ENCODE measurements around the gene LEPR.

LEPR gene

DNA sequence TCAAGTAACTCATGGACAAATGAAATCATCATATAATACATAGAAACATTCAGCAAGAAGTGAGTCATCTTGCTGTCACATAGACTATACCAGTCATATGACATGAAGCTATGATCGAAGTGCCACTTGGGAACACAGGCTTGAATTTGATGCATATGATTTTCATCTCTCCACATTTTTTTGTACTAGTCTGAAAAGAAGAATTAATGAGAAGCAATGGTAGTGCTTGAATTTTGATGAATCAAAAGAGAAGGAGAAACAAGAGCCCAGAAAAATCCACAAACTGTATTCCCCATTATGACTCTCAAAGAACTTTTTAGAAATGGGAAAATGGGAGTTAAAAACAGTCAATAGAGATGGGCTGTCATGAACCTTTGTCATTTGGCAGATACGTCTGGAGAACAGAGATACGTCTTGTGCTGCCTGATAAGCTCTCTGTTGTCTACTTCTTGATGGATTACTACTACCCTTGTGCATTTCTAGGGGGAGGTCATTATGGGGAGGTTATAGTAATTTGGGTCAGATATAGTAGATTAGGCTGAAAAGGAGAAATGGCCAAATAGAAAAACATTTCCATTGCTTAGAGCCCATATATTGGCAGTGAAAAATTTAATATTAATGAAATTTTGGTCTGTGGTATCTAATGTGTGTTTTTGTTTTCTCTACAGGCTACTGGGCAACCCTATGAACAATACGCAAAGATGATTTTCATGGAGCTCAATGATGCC is 8.0 kb upstream of the LEPR start:
- no peak overlapping the region for H3K4me3 ChIP-seq (ENCODE audit: insufficient read length, low read depth)
- no peaks in the 10 kb centered on the region for H3K27me3 ChIP-seq (ENCODE audit: insufficient read depth, insufficient read length)
- no peak for TF ChIP-seq SUZ12 (IDR thresholded peaks at IDR 0.05; ENCODE audit: extremely low read depth, insufficient read depth, insufficient read length)
- TF ChIP-seq ZNF274 (IDR thresholded peaks at IDR 0.05; ENCODE audit: low read depth, low read length), result no peak
- no peak for TF ChIP-seq YY1 (IDR thresholded peaks at IDR 0.05; ENCODE audit: insufficient read depth, insufficient read length)
- H3K9ac ChIP-seq (ENCODE audit: insufficient read length, low read depth), result no peak overlapping the region
- no peaks in the 10 kb centered on the region for H3K9me3 ChIP-seq (ENCODE audit: insufficient read depth, low read length)
- H3K36me3 ChIP-seq (ENCODE audit: insufficient read depth, insufficient read length, low read length), result peaks cover 2% of the 10 kb centered on the region
- DNase-seq (ENCODE audit: low read depth, low spot score), result no peak
- H3K4me1 ChIP-seq (ENCODE audit: insufficient read depth, insufficient read length), result peaks cover 3% of the 10 kb centered on the region

DNA sequence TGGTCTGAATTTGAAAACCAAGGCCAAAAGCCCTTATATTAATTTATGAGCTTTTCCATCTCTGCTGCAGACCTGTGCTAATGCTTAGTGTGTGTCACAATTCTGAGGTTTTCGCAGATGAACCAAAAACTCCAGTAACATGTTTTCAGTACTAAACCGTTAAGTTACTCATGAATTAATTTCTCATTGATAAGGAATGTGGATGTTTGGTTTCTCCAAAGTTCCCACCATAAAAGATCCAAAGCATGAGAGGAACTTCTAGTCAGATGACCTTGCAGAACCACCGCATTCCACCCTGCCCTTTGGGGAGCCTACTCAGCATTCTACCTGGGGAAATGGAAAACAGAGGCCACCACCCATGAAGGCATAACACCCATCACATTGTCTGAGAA is 7.5 kb upstream of the LEPR start:
- DNase-seq (ENCODE audit: low read depth, low spot score), result no peak
- H3K9me3 ChIP-seq (ENCODE audit: insufficient read depth, low read length), result no peaks in the 10 kb centered on the region
- H3K4me3 ChIP-seq (ENCODE audit: insufficient read length, low read depth), result no peak overlapping the region
- H3K27me3 ChIP-seq (ENCODE audit: insufficient read depth, insufficient read length), result no peaks in the 10 kb centered on the region
- no peak overlapping the region for H3K9ac ChIP-seq (ENCODE audit: insufficient read length, low read depth)
- H3K4me1 ChIP-seq (ENCODE audit: insufficient read depth, insufficient read length), result peaks cover 4% of the 10 kb centered on the region
- TF ChIP-seq YY1 (IDR thresholded peaks at IDR 0.05; ENCODE audit: insufficient read depth, insufficient read length) (no peak), ZNF274 (IDR thresholded peaks at IDR 0.05; ENCODE audit: low read depth, low read length) (no peak), SUZ12 (IDR thresholded peaks at IDR 0.05; ENCODE audit: extremely low read depth, insufficient read depth, insufficient read length) (no peak)
- peaks cover 2% of the 10 kb centered on the region for H3K36me3 ChIP-seq (ENCODE audit: insufficient read depth, insufficient read length, low read length)

DNA sequence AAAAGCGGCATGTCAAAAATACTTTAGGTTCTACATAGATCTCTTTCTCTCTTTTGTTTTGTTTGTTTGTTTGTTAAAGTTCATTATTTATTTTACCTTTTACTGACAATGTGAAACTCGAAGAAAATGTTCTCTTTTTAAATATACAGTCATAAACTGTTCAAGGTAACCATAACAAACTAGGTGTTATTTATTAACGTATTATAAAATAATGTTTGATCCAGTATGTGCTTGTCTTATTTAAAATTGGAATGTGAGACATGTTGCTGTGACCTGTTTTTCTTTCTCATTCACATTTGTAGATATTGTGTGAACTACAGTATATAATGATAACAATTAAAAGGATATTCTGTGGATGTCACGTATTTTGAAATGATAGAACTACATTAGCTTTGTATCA is 5.9 kb upstream of the LEPR start:
- Histone ChIP-seq H3K27me3 (ENCODE audit: insufficient read depth, insufficient read length) (no peaks in the 10 kb centered on the region), H3K4me3 (ENCODE audit: insufficient read length, low read depth) (no peak overlapping the region), H3K36me3 (ENCODE audit: insufficient read depth, insufficient read length, low read length) (no peaks in the 10 kb centered on the region), H3K4me1 (ENCODE audit: insufficient read depth, insufficient read length) (peaks cover 4% of the 10 kb centered on the region), H3K9ac (ENCODE audit: insufficient read length, low read depth) (no peak overlapping the region), H3K9me3 (ENCODE audit: insufficient read depth, low read length) (no peaks in the 10 kb centered on the region)
- no peak for DNase-seq (ENCODE audit: low read depth, low spot score)
- no peak for TF ChIP-seq ZNF274 (IDR thresholded peaks at IDR 0.05; ENCODE audit: low read depth, low read length)
- TF ChIP-seq SUZ12 (IDR thresholded peaks at IDR 0.05; ENCODE audit: extremely low read depth, insufficient read depth, insufficient read length), result no peak
- TF ChIP-seq YY1 (IDR thresholded peaks at IDR 0.05; ENCODE audit: insufficient read depth, insufficient read length), result no peak

DNA sequence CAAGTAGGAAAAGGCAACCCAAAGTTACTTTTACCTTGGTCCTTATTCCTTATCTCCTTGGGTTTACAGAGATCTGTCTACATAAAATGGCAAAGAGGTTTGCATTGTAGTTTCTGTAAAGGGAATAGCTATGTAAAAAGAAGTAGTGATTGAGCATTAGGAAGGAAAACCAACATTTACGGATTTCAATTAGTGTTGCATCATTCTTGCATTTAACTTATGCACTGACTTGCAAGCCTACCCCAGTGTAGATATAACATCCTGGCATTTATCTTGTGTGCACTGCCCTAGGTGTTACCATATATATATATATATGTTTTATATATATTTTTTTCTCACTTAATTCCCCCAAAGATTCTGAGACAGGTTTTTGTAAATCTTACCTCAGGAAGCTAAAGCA is 3.7 kb upstream of the LEPR start:
- Histone ChIP-seq H3K27me3 (ENCODE audit: insufficient read depth, insufficient read length) (no peaks in the 10 kb centered on the region), H3K9me3 (ENCODE audit: insufficient read depth, low read length) (no peaks in the 10 kb centered on the region), H3K4me1 (ENCODE audit: insufficient read depth, insufficient read length) (peaks cover 4% of the 10 kb centered on the region), H3K4me3 (ENCODE audit: insufficient read length, low read depth) (no peak overlapping the region), H3K36me3 (ENCODE audit: insufficient read depth, insufficient read length, low read length) (no peaks in the 10 kb centered on the region), H3K9ac (ENCODE audit: insufficient read length, low read depth) (no peak overlapping the region)
- no peak for DNase-seq (ENCODE audit: low read depth, low spot score)
- TF ChIP-seq ZNF274 (IDR thresholded peaks at IDR 0.05; ENCODE audit: low read depth, low read length), result no peak
- TF ChIP-seq SUZ12 (IDR thresholded peaks at IDR 0.05; ENCODE audit: extremely low read depth, insufficient read depth, insufficient read length), result no peak
- no peak for TF ChIP-seq YY1 (IDR thresholded peaks at IDR 0.05; ENCODE audit: insufficient read depth, insufficient read length)

DNA sequence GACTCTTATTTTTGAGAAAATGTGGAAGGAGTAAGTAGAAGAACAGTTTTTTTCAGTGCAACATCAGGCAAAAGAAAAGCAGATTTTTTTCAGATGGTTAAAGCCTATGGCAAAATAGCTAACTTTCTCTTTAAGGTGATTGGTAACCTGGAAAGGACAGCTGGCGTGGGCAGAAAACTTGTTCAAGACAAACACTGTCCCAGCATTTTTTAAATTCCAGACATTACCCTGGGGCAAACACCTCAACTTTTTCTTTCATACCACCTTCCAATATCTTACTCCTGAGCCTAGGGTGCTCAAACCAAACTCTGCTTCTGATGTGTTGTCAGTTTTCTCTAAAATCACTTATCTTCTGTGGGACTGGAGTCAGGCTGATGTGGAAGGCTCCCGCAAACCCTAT is 2.7 kb upstream of the LEPR start:
- Histone ChIP-seq H3K4me3 (ENCODE audit: insufficient read length, low read depth) (no peak overlapping the region), H3K4me1 (ENCODE audit: insufficient read depth, insufficient read length) (peaks cover 9% of the 10 kb centered on the region), H3K27me3 (ENCODE audit: insufficient read depth, insufficient read length) (no peaks in the 10 kb centered on the region), H3K9me3 (ENCODE audit: insufficient read depth, low read length) (no peaks in the 10 kb centered on the region), H3K9ac (ENCODE audit: insufficient read length, low read depth) (no peak overlapping the region), H3K36me3 (ENCODE audit: insufficient read depth, insufficient read length, low read length) (peaks cover 6% of the 10 kb centered on the region)
- TF ChIP-seq SUZ12 (IDR thresholded peaks at IDR 0.05; ENCODE audit: extremely low read depth, insufficient read depth, insufficient read length) (no peak), YY1 (IDR thresholded peaks at IDR 0.05; ENCODE audit: insufficient read depth, insufficient read length) (no peak), ZNF274 (IDR thresholded peaks at IDR 0.05; ENCODE audit: low read depth, low read length) (no peak)
- DNase-seq (ENCODE audit: low read depth, low spot score), result no peak

DNA sequence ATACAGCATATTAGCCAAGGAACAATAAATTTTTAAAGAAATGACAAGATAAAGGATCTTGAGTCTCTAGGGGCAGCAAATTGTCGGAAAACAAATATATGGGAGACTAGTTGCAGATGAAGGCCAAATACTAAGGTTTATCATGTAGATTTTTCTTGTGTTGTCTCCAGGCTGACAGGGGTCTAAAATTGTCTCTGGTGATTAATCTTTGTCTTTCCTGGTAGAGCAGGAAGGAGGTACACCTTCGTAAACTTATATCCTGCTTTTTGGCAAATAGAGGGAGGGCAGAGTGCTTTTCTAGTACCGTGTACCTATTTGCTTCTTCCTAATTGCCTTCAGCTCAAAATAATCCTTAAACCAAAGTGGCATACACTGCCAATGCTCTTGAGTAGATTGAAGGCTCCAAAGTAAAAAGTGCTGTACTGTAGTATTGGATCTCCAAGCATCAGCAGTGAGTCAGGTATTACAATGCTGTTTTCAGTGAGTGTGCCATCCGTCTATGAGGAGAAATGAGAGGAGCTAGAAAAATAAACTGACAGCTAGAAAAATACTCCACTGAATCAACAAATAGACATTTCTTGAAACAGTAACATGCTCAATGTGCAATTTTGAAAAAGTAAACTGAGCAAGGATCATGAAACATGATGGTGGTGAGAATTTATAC is 1.8 kb upstream of the LEPR start:
- Histone ChIP-seq H3K27me3 (ENCODE audit: insufficient read depth, insufficient read length) (no peaks in the 10 kb centered on the region), H3K4me1 (ENCODE audit: insufficient read depth, insufficient read length) (peaks cover 15% of the 10 kb centered on the region), H3K4me3 (ENCODE audit: insufficient read length, low read depth) (no peak overlapping the region), H3K36me3 (ENCODE audit: insufficient read depth, insufficient read length, low read length) (peaks cover 15% of the 10 kb centered on the region), H3K9me3 (ENCODE audit: insufficient read depth, low read length) (no peaks in the 10 kb centered on the region), H3K9ac (ENCODE audit: insufficient read length, low read depth) (no peak overlapping the region)
- no peak for TF ChIP-seq SUZ12 (IDR thresholded peaks at IDR 0.05; ENCODE audit: extremely low read depth, insufficient read depth, insufficient read length)
- TF ChIP-seq ZNF274 (IDR thresholded peaks at IDR 0.05; ENCODE audit: low read depth, low read length), result no peak
- TF ChIP-seq YY1 (IDR thresholded peaks at IDR 0.05; ENCODE audit: insufficient read depth, insufficient read length), result no peak
- no peak for DNase-seq (ENCODE audit: low read depth, low spot score)
